ENCODE results near the gene FMO1. TPM values are rescaled to one million over a fixed set of nuclear protein-coding genes. Genes with fewer than 3 reads are reported as not detected.

FMO1 gene
- total RNA-seq, 2 experiments from 2014 or later = not detected

- POLR2A ChIA-PET = no interaction called here
Measured at GRCh38 chr1:171310661-171311087, 62.4 kb downstream of the FMO1 start.

GRCh38 chr1:171311771-171312558 is 63.7 kb downstream of the FMO1 start:
- CTCF ChIA-PET = interaction anchor here (0.5 to 1.0 kb wide), 3 partner anchors 20 to 345 kb away, joined by 3 to 4 read pairs (median 3); no protein-coding TSS in a partner anchor
- Mint-ChIP-seq H3K27me3 (no peaks in the 10 kb centered on the region), H3K36me3 (ENCODE audit: low read depth) (no peaks in the 10 kb centered on the region), H3K4me3 (no peak overlapping the region), H3K4me1 (peaks cover 16% of the 10 kb centered on the region), H3K27ac (no peak overlapping the region), H3K9me3 (no peaks in the 10 kb centered on the region)
- DNase-seq = no peak
- POLR2A ChIA-PET = no interaction called here

More at GRCh38 chr1:171310661-171311087, 62.4 kb downstream of the FMO1 start:
- H3K27me3 Mint-ChIP-seq = no peaks in the 10 kb centered on the region
- H3K4me1 Mint-ChIP-seq = peaks cover 16% of the 10 kb centered on the region
- no peaks in the 10 kb centered on the region for H3K9me3 Mint-ChIP-seq
- H3K4me3 Mint-ChIP-seq = no peak overlapping the region
- DNase-seq = no peak
- no peaks in the 10 kb centered on the region for H3K36me3 Mint-ChIP-seq (ENCODE audit: low read depth)
- H3K27ac Mint-ChIP-seq = no peak overlapping the region
- CTCF ChIA-PET = no interaction called here

GRCh38 chr1:171313319-171313834 is 65.1 kb downstream of the FMO1 start:
- ChIA-PET CTCF (interaction anchor here (0.6 to 2.1 kb wide), 39 partner anchors 9 to 1419 kb away, joined by 3 to 40 read pairs (median 4); partner anchors contain the start of genes FMO1 and PRRC2C), POLR2A (interaction anchor here (1.6 kb wide), 1 partner anchor 172 kb away, joined by 13 read pairs; the partner anchor contains the start of gene PRRC2C)
- no peak overlapping the region for H3K4me3 Mint-ChIP-seq
- H3K27ac Mint-ChIP-seq = no peak overlapping the region
- DNase-seq = no peak
- no peaks in the 10 kb centered on the region for H3K27me3 Mint-ChIP-seq
- H3K9me3 Mint-ChIP-seq = no peaks in the 10 kb centered on the region
- H3K4me1 Mint-ChIP-seq = peaks cover 16% of the 10 kb centered on the region
- H3K36me3 Mint-ChIP-seq (ENCODE audit: low read depth) = no peaks in the 10 kb centered on the region

- H3K27ac Mint-ChIP-seq = peak within 1 kb of the TSS; percentile 40
- H3K9me3 Mint-ChIP-seq = no peaks in the 10 kb centered on the region
- no peaks in the 10 kb centered on the region for H3K27me3 Mint-ChIP-seq
- ChIA-PET CTCF (interaction anchor here (0.6 to 2.1 kb wide), 39 partner anchors 9 to 1419 kb away, joined by 3 to 40 read pairs (median 4); partner anchors contain the start of genes FMO1 and PRRC2C), POLR2A (interaction anchor here (0.6 to 1.6 kb wide), 2 partner anchors 103 to 172 kb away, joined by 3 to 13 read pairs; partner anchors contain the start of gene PRRC2C)
- peak within 1 kb of the TSS; percentile 66 for H3K4me3 Mint-ChIP-seq
- no peaks in the 10 kb centered on the region for H3K36me3 Mint-ChIP-seq (ENCODE audit: low read depth)
- DNase-seq = peak; percentile 85
- H3K4me1 Mint-ChIP-seq = peaks cover 16% of the 10 kb centered on the region
Measured at GRCh38 chr1:171313835-171314320, 65.6 kb downstream of the FMO1 start, which contains the start of gene FMO4. Gene FMO4 (plus strand): TSS chr1:171314183. CDS start chr1:171319826, 5,643 bp downstream.

GRCh38 chr1:171329251-171329650 is 81.0 kb downstream of the FMO1 start:
- Mint-ChIP-seq H3K9me3 (no peaks in the 10 kb centered on the region), H3K27ac (no peak overlapping the region), H3K36me3 (ENCODE audit: low read depth) (no peaks in the 10 kb centered on the region), H3K4me1 (no peaks in the 10 kb centered on the region), H3K4me3 (no peak overlapping the region), H3K27me3 (no peaks in the 10 kb centered on the region)
- no peak for DNase-seq
- POLR2A ChIA-PET = no interaction called here
- CTCF ChIA-PET = no interaction called here

- CTCF ChIA-PET = interaction anchor here (1.2 kb wide), 1 partner anchor 20 kb away, joined by 4 read pairs; the partner anchor contains the start of gene FMO4
- no peak overlapping the region for H3K4me3 Mint-ChIP-seq
- no peaks in the 10 kb centered on the region for H3K36me3 Mint-ChIP-seq (ENCODE audit: low read depth)
- no peaks in the 10 kb centered on the region for H3K27me3 Mint-ChIP-seq
- H3K27ac Mint-ChIP-seq = no peak overlapping the region
- POLR2A ChIA-PET = interaction anchor here (0.7 kb wide), 1 partner anchor 89 kb away, joined by 3 read pairs; no protein-coding TSS in a partner anchor
- no peaks in the 10 kb centered on the region for H3K4me1 Mint-ChIP-seq
- H3K9me3 Mint-ChIP-seq = no peaks in the 10 kb centered on the region
- DNase-seq = no peak
Measured at GRCh38 chr1:171334024-171334640, 85.8 kb downstream of the FMO1 start.

Other genes with a start within 250 kb of the FMO1 start
- not detected for gene FMO3, start 157.6 kb upstream of the FMO1 start, total RNA-seq
- not detected for gene FMO2, start 63.2 kb upstream of the FMO1 start, total RNA-seq
- gene FMO4, start 65.7 kb downstream of the FMO1 start, total RNA-seq = 1 to 10 TPM; 1.2 to 1.8 TPM
- 100 to 1,000 TPM; 188 to 202 TPM for gene PRRC2C, start 237.0 kb downstream of the FMO1 start, total RNA-seq

All from activated CD4-positive, alpha-beta memory T cell treated with anti-CD3 and anti-CD28 coated beads, Interleukin-2, amount 10 ng/mL, durations not matched to agents 7 days and 5 days (primary cell).